A549 (cell line): ENCODE measurements around the gene POLR2J2.
"Not testable (repeated sequence)": the region's sequence is repeated elsewhere in the genome, so short reads cannot be mapped to it uniquely, and the experiment has no call there.

Experiments used
- BHLHE40 ChIP-seq: IDR thresholded peaks from 2 replicates; pipeline ENCODE4 v1.6.1; 2012; ENCODE audit warnings: low read depth, low read length, inconsistent platforms
- CTCF ChIP-seq: fragments of >200 bp; sonication (Bioruptor Twin); formaldehyde crosslinking; IDR thresholded peaks from 3 replicates; pipeline ENCODE4 v1.5.1; 2016
- EP300 ChIP-seq, 2 experiments: fragments of >200 bp; sonication (Bioruptor Twin); formaldehyde crosslinking; IDR thresholded peaks; 2 replicates in 1 of 2; 3 replicates in 1 of 2; pipeline ENCODE4 v1.6.1; 2016 to 2017
- KDM5A ChIP-seq: fragments of 200-600 bp; sonication (generic); IDR thresholded peaks from 2 replicates; pipeline ENCODE4 v1.6.1; 2016; ENCODE audit warnings: antibody characterized with exemption, mild to moderate bottlenecking
- POLR2A ChIP-seq: IDR thresholded peaks from 2 replicates; pipeline ENCODE4 v1.6.1; 2012; ENCODE audit warnings: mild to moderate bottlenecking, low read length
- USF2 ChIP-seq: fragments of 450-650 bp; IDR thresholded peaks from 2 replicates; pipeline ENCODE4 v1.6.1; 2014; ENCODE audit warnings: antibody characterized with exemption
- TF ChIP-seq, protein P1 (sequence below): fragments of 250-450 bp; sonication (Bioruptor Pico); IDR thresholded peaks from 2 replicates; pipeline ENCODE4 v1.5.0; 2021; ENCODE audit warnings: mild to moderate bottlenecking, moderate library complexity, borderline replicate concordance

GRCh38 chr7:102689436-102690282, 18.2 kb upstream of the POLR2J2 start:
- TF ChIP-seq CTCF; USF2; KDM5A; EP300 (IDR thresholded peaks at IDR 0.05); POLR2A; BHLHE40: not testable (repeated sequence)
- TF ChIP-seq, protein P1, sequence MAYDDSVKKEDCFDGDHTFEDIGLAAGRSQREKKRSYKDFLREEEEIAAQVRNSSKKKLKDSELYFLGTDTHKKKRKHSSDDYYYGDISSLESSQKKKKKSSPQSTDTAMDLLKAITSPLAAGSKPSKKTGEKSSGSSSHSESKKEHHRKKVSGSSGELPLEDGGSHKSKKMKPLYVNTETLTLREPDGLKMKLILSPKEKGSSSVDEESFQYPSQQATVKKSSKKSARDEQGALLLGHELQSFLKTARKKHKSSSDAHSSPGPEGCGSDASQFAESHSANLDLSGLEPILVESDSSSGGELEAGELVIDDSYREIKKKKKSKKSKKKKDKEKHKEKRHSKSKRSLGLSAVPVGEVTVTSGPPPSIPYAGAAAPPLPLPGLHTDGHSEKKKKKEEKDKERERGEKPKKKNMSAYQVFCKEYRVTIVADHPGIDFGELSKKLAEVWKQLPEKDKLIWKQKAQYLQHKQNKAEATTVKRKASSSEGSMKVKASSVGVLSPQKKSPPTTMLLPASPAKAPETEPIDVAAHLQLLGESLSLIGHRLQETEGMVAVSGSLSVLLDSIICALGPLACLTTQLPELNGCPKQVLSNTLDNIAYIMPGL (CRISPR knock-in tag): not testable (repeated sequence)
